Measurements from ENCODE around the gene RNF31. TPM values are rescaled to one million over a fixed set of nuclear protein-coding genes. Genes with fewer than 3 reads are reported as not detected.
A peak's percentile ranks its signal among the peaks of the same experiment; 100 is the strongest.

Gene RNF31
- total and polyA plus RNA-seq, 2 of the 13 experiments (the other 11 are each of a cell fraction or from before 2014, with no cell fraction given): 48.2 to 86.8 TPM

DNA sequence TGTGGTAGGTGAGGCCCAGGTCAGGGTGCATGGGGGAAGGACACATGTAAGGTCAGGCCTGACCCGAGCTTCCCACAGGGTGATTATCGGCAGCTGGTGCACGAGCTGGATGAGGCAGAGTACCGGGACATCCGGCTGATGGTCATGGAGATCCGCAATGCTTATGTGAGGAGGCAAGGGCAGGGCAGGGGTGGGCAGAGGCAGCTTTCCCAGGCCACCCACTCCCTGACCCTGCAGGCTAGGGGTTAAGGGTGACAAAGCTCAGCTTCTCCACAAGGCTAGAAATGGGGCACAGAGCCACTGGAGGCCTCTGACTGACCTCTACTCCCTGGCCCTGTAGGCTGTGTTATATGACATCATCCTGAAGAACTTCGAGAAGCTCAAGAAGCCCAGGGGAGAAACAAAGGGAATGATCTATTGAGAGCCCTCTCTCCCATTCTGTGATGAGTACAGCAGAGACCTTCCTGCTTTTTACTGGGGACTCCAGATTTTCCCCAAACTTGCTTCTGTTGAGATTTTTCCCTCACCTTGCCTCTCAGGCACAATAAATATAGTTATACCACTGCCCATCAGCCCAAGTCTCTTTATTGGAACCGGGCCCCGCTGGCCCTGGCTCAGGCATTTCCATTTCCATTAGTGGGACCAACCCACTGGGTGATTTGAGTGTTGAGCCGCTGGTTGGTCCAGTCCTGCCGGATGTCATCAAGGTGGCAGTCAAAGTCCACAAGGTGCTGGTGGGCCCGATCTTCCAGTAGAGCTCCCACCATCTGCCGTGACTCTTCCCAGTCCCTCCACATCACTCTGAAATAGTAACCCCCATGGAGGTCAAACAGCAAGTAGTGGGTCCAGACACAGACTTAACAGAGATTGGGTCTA, 8.7 kb upstream of the RNF31 start (continued):
- TF ChIP-seq, protein P1, sequence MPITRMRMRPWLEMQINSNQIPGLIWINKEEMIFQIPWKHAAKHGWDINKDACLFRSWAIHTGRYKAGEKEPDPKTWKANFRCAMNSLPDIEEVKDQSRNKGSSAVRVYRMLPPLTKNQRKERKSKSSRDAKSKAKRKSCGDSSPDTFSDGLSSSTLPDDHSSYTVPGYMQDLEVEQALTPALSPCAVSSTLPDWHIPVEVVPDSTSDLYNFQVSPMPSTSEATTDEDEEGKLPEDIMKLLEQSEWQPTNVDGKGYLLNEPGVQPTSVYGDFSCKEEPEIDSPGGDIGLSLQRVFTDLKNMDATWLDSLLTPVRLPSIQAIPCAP (CRISPR knock-in tag; IDR thresholded peaks at IDR 0.05; ENCODE audit: low read depth): no peak
- TF ChIP-seq, protein P2, sequence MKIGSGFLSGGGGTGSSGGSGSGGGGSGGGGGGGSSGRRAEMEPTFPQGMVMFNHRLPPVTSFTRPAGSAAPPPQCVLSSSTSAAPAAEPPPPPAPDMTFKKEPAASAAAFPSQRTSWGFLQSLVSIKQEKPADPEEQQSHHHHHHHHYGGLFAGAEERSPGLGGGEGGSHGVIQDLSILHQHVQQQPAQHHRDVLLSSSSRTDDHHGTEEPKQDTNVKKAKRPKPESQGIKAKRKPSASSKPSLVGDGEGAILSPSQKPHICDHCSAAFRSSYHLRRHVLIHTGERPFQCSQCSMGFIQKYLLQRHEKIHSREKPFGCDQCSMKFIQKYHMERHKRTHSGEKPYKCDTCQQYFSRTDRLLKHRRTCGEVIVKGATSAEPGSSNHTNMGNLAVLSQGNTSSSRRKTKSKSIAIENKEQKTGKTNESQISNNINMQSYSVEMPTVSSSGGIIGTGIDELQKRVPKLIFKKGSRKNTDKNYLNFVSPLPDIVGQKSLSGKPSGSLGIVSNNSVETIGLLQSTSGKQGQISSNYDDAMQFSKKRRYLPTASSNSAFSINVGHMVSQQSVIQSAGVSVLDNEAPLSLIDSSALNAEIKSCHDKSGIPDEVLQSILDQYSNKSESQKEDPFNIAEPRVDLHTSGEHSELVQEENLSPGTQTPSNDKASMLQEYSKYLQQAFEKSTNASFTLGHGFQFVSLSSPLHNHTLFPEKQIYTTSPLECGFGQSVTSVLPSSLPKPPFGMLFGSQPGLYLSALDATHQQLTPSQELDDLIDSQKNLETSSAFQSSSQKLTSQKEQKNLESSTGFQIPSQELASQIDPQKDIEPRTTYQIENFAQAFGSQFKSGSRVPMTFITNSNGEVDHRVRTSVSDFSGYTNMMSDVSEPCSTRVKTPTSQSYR (CRISPR knock-in tag; IDR thresholded peaks at IDR 0.05; ENCODE audit: borderline replicate concordance): no peak
- TF ChIP-seq RFX5 (IDR thresholded peaks at IDR 0.05; ENCODE audit: low read depth, low read length) (no peak), RAD51 (IDR thresholded peaks at IDR 0.05; ENCODE audit: borderline replicate concordance) (no peak), TCF7 (IDR thresholded peaks at IDR 0.05; ENCODE audit: low read depth) (no peak), MXD4 (CRISPR knock-in tag; IDR thresholded peaks at IDR 0.05) (no peak; the same call in 1 of the 2 replicates), NCOA1 (CRISPR knock-in tag; IDR thresholded peaks at IDR 0.05) (no peak), PHF21A (CRISPR knock-in tag; IDR thresholded peaks at IDR 0.05) (no peak), ZNF333 (CRISPR knock-in tag; IDR thresholded peaks at IDR 0.05; ENCODE audit: borderline replicate concordance) (0 out of 2 replicates have a peak, but pooled peaks have one; percentile 53), PHF20 (CRISPR knock-in tag; IDR thresholded peaks at IDR 0.05) (no peak), POLR2G (IDR thresholded peaks at IDR 0.05; ENCODE audit: low read depth, low read length) (peak; percentile 31; the same call in 1 of the 2 replicates), MAZ (IDR thresholded peaks at IDR 0.05; ENCODE audit: borderline replicate concordance, low read depth, low read length) (no peak), MAZ (CRISPR knock-in tag; IDR thresholded peaks at IDR 0.05; ENCODE audit: low read depth) (no peak), IKZF4 (CRISPR knock-in tag; IDR thresholded peaks at IDR 0.05; ENCODE audit: borderline replicate concordance, low read depth, not compliant biosample characterization) (peak; percentile 79), NPAS2 (CRISPR knock-in tag; IDR thresholded peaks at IDR 0.05; ENCODE audit: borderline replicate concordance) (no peak), ZNF143 (CRISPR knock-in tag; IDR thresholded peaks at IDR 0.05) (no peak), ZNF343 (CRISPR knock-in tag; IDR thresholded peaks at IDR 0.05) (no peak)
- TF ChIP-seq, protein P3, sequence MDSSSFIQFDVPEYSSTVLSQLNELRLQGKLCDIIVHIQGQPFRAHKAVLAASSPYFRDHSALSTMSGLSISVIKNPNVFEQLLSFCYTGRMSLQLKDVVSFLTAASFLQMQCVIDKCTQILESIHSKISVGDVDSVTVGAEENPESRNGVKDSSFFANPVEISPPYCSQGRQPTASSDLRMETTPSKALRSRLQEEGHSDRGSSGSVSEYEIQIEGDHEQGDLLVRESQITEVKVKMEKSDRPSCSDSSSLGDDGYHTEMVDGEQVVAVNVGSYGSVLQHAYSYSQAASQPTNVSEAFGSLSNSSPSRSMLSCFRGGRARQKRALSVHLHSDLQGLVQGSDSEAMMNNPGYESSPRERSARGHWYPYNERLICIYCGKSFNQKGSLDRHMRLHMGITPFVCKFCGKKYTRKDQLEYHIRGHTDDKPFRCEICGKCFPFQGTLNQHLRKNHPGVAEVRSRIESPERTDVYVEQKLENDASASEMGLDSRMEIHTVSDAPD (CRISPR knock-in tag; IDR thresholded peaks at IDR 0.05): peak; percentile 77; the same call in 1 of the 2 replicates
- TF ChIP-seq, protein P4, sequence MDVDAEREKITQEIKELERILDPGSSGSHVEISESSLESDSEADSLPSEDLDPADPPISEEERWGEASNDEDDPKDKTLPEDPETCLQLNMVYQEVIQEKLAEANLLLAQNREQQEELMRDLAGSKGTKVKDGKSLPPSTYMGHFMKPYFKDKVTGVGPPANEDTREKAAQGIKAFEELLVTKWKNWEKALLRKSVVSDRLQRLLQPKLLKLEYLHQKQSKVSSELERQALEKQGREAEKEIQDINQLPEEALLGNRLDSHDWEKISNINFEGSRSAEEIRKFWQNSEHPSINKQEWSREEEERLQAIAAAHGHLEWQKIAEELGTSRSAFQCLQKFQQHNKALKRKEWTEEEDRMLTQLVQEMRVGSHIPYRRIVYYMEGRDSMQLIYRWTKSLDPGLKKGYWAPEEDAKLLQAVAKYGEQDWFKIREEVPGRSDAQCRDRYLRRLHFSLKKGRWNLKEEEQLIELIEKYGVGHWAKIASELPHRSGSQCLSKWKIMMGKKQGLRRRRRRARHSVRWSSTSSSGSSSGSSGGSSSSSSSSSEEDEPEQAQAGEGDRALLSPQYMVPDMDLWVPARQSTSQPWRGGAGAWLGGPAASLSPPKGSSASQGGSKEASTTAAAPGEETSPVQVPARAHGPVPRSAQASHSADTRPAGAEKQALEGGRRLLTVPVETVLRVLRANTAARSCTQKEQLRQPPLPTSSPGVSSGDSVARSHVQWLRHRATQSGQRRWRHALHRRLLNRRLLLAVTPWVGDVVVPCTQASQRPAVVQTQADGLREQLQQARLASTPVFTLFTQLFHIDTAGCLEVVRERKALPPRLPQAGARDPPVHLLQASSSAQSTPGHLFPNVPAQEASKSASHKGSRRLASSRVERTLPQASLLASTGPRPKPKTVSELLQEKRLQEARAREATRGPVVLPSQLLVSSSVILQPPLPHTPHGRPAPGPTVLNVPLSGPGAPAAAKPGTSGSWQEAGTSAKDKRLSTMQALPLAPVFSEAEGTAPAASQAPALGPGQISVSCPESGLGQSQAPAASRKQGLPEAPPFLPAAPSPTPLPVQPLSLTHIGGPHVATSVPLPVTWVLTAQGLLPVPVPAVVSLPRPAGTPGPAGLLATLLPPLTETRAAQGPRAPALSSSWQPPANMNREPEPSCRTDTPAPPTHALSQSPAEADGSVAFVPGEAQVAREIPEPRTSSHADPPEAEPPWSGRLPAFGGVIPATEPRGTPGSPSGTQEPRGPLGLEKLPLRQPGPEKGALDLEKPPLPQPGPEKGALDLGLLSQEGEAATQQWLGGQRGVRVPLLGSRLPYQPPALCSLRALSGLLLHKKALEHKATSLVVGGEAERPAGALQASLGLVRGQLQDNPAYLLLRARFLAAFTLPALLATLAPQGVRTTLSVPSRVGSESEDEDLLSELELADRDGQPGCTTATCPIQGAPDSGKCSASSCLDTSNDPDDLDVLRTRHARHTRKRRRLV (CRISPR knock-in tag; IDR thresholded peaks at IDR 0.05): no peak

Measured in HepG2 (cell line).